Erythroblast (primary cell): Measurements from ENCODE around the gene RNF111.

ENCODE experiments used
- GATA1 ChIP-seq: IDR thresholded peaks from 2 replicates; pipeline ENCODE4 v1.6.1; 2011; ENCODE audit warnings: low read depth, mild to moderate bottlenecking, control low read depth, low read length, moderate library complexity
- POLR2A ChIP-seq: IDR thresholded peaks from 2 replicates; pipeline ENCODE4 v1.6.1; 2011; ENCODE audit warnings: mild to moderate bottlenecking, low read length

GRCh38 chr15:59002418-59002859, 15.0 kb downstream of the RNF111 start:
- TF ChIP-seq POLR2A (no peak), GATA1 (no peak)
